H1 (cell line): ENCODE results near the gene NIPAL4. TPM values are rescaled to one million over a fixed set of nuclear protein-coding genes. Genes with fewer than 3 reads are reported as not detected.

Experiments used
- CTCF ChIA-PET: fragments of 300-600 bp; sonication (Branson Sonifier 250); formaldehyde crosslinking; loops from one replicate; lab custom pipeline; 2021; ENCODE audit not compliant: partially characterized antibody; lab: Charles Lee
- POLR2A ChIA-PET: fragments of 300-600 bp; sonication (Branson Sonifier 250); formaldehyde crosslinking; loops from one replicate; lab custom pipeline; 2021; ENCODE audit warnings: inconsistent platforms; ENCODE audit not compliant: partially characterized antibody; lab: Charles Lee
- DNase-seq, 2 experiments: peaks; one replicate each; pipeline versions ENCODE4 v3.0.0 to v3.0.0-alpha.2; 2010 to 2022; ENCODE audit warnings: low spot score in 2 of 2, low read depth in 1 of 2, mixed read lengths in 1 of 2
- FAIRE-seq: peaks from 2 replicates; lab custom pipeline; 2011; peaks lifted over from hg19 to GRCh38; lab: Jason Lieb, UNC
- H2AFZ ChIP-seq: 2 replicates; pipeline ENCODE4 v1.8.1; 2012; ENCODE audit warnings: low read length, inconsistent platforms
- H2AK5ac ChIP-seq: 2 replicates; pipeline ENCODE4 v1.6.1; 2013; ENCODE audit warnings: low read depth, low read length
- H2BK120ac ChIP-seq: replicated peaks from 2 replicates; pipeline ENCODE3; 2013; ENCODE audit warnings: low read depth, low read length, inconsistent platforms
- H2BK12ac ChIP-seq: 2 replicates; pipeline ENCODE4 v1.6.1; 2013; ENCODE audit warnings: low read depth, low read length
- H2BK15ac ChIP-seq: 2 replicates; pipeline ENCODE4 v1.6.1; 2013; ENCODE audit warnings: low read length
- H2BK20ac ChIP-seq: 2 replicates; pipeline ENCODE4 v1.6.1; 2013; ENCODE audit warnings: low read length
- H2BK5ac ChIP-seq: 2 replicates; pipeline ENCODE4 v1.6.1; 2013; ENCODE audit warnings: low read depth, low read length
- H3K14ac ChIP-seq: 2 replicates; pipeline ENCODE4 v1.6.1; 2013; ENCODE audit warnings: inconsistent platforms; ENCODE audit not compliant: insufficient read length
- H3K18ac ChIP-seq: 2 replicates; pipeline ENCODE4 v1.6.1; 2013; ENCODE audit warnings: low read length; ENCODE audit errors: extremely low read depth
- H3K23ac ChIP-seq: 2 replicates; pipeline ENCODE4 v1.6.1; 2013; ENCODE audit warnings: inconsistent platforms; ENCODE audit not compliant: insufficient read length
- H3K23me2 ChIP-seq: 2 replicates; pipeline ENCODE4 v1.6.1; 2013; ENCODE audit warnings: low read depth, low read length
- H3K27ac ChIP-seq: 2 replicates; pipeline ENCODE4 v1.6.1; 2011; ENCODE audit warnings: low read depth, low read length, inconsistent platforms
- H3K27me3 ChIP-seq, 4 experiments: replicated peaks in 1 of 4; 1 replicate in 1 of 4; 2 replicates in 3 of 4; pipeline versions ENCODE4 v1.6.1 to v1.8.1; 2011 to 2013; ENCODE audit warnings: low read length in 3 of 4, mild to moderate bottlenecking in 3 of 4, inconsistent platforms in 2 of 4, mixed read lengths in 2 of 4, moderate library complexity in 1 of 4; ENCODE audit not compliant: control insufficient read depth in 3 of 4, insufficient read depth in 3 of 4; ENCODE audit errors: extremely low read depth in 1 of 4
- H3K36me3 ChIP-seq, 4 experiments: 2 replicates each; pipeline versions ENCODE4 v1.6.1 to v1.8.1; 2011 to 2013; ENCODE audit warnings: mild to moderate bottlenecking in 4 of 4, low read length in 3 of 4, moderate library complexity in 2 of 4, control low read depth in 1 of 4, inconsistent platforms in 1 of 4; ENCODE audit not compliant: insufficient read depth in 4 of 4, control insufficient read depth in 2 of 4
- H3K4ac ChIP-seq: replicated peaks from 2 replicates; pipeline ENCODE3; 2013; ENCODE audit warnings: low read length, low read depth, mixed read lengths, inconsistent platforms; ENCODE audit not compliant: insufficient read length
- H3K4me1 ChIP-seq, 4 experiments: replicated peaks in 1 of 4; 1 replicate in 1 of 4; 2 replicates in 3 of 4; pipeline versions ENCODE4 v1.6.1 to v1.8.1; 2011 to 2013; ENCODE audit warnings: low read length in 3 of 4, inconsistent platforms in 2 of 4, mixed read lengths in 1 of 4; ENCODE audit not compliant: insufficient read depth in 4 of 4, control insufficient read depth in 3 of 4
- H3K4me2 ChIP-seq, 2 experiments: 2 replicates each; pipeline versions ENCODE4 v1.6.1 to v1.8.1; 2011 to 2013; ENCODE audit warnings: low read depth in 2 of 2, low read length in 2 of 2, control low read depth in 1 of 2, inconsistent platforms in 1 of 2, mild to moderate bottlenecking in 1 of 2; ENCODE audit not compliant: insufficient read depth in 1 of 2
- H3K4me3 ChIP-seq, 4 experiments: fragments of 200-600, 300-600 bp in 1 of 4; sonication (generic), shearing (Covaris generic), sonication (Bioruptor Twin) in 1 of 4; 2 replicates each; pipeline versions ENCODE4 v1.5.1 to v1.8.1; 2011 to 2016; ENCODE audit warnings: low read length in 4 of 4, low read depth in 3 of 4, control low read depth in 2 of 4, inconsistent platforms in 2 of 4, mild to moderate bottlenecking in 2 of 4, mixed read lengths in 1 of 4, moderate library complexity in 1 of 4; ENCODE audit not compliant: insufficient read depth in 2 of 4; ENCODE audit errors: extremely low read depth in 1 of 4
- H3K56ac ChIP-seq: replicated peaks from 2 replicates; pipeline ENCODE3; 2013; ENCODE audit warnings: low read depth, mild to moderate bottlenecking, mixed read lengths, low read length, inconsistent platforms; ENCODE audit not compliant: insufficient read length
- H3K79me1 ChIP-seq: 2 replicates; pipeline ENCODE4 v1.6.1; 2013; ENCODE audit warnings: low read depth, low read length, control low read depth
- H3K79me2 ChIP-seq, 2 experiments: 2 replicates each; pipeline versions ENCODE4 v1.6.1 to v1.8.1; 2012 to 2013; ENCODE audit warnings: low read length in 2 of 2, mild to moderate bottlenecking in 2 of 2, inconsistent platforms in 1 of 2; ENCODE audit not compliant: insufficient read depth in 2 of 2, control insufficient read depth in 1 of 2
- H3K9ac ChIP-seq, 4 experiments: replicated peaks in 1 of 4; 1 replicate in 1 of 4; 2 replicates in 3 of 4; pipeline versions ENCODE4 v1.6.1 to v1.8.1; 2011 to 2013; ENCODE audit warnings: low read depth in 3 of 4, low read length in 3 of 4, control low read depth in 2 of 4, mild to moderate bottlenecking in 2 of 4, moderate library complexity in 2 of 4, inconsistent platforms in 1 of 4; ENCODE audit errors: extremely low read depth in 1 of 4
- H3K9me3 ChIP-seq, 2 experiments: 2 replicates each; pipeline versions ENCODE4 v1.6.1 to v1.8.1; 2012 to 2013; ENCODE audit warnings: mild to moderate bottlenecking in 2 of 2, moderate library complexity in 2 of 2, control low read depth in 1 of 2, inconsistent platforms in 1 of 2, low read depth in 1 of 2, low read length in 1 of 2, mixed read lengths in 1 of 2; ENCODE audit not compliant: insufficient read depth in 2 of 2
- H4K20me1 ChIP-seq, 2 experiments: replicated peaks in 1 of 2; 2 replicates each; pipeline versions ENCODE3 to v1.8.1; 2011 to 2013; ENCODE audit warnings: inconsistent platforms in 2 of 2, low read length in 2 of 2, mild to moderate bottlenecking in 1 of 2; ENCODE audit not compliant: insufficient read depth in 2 of 2, control insufficient read depth in 1 of 2
- H4K5ac ChIP-seq: 2 replicates; pipeline ENCODE4 v1.6.1; 2013; ENCODE audit warnings: low read length, low read depth, mixed read lengths, inconsistent platforms; ENCODE audit not compliant: insufficient read length
- H4K8ac ChIP-seq: 2 replicates; pipeline ENCODE4 v1.8.0; 2013; ENCODE audit warnings: mild to moderate bottlenecking, moderate library complexity, low read length, inconsistent platforms; ENCODE audit not compliant: insufficient read depth; ENCODE audit errors: extremely low read depth
- H4K91ac ChIP-seq: replicated peaks from 2 replicates; pipeline ENCODE3; 2013; ENCODE audit warnings: low read length, mixed read lengths, inconsistent platforms; ENCODE audit not compliant: insufficient read length
- ASH2L ChIP-seq: fragments of 200-600, 300-600 bp; sonication (generic); IDR thresholded peaks from one replicate; pipeline ENCODE4 v1.7.1; 2017; ENCODE audit warnings: low read length
- BACH1 ChIP-seq: IDR thresholded peaks from 2 replicates; pipeline ENCODE4 v1.6.1; 2012; ENCODE audit warnings: low read length, improper control_type of control experiment
- CHD2 ChIP-seq: IDR thresholded peaks from 2 replicates; pipeline ENCODE4 v1.6.1; 2012; ENCODE audit warnings: low read length, improper control_type of control experiment
- KDM1A ChIP-seq: fragments of 200-600, 300-600 bp; sonication (generic); IDR thresholded peaks from 2 replicates; pipeline ENCODE4 v1.7.1; 2016; ENCODE audit warnings: mild to moderate bottlenecking, low read length, borderline replicate concordance
- RBBP5 ChIP-seq: IDR thresholded peaks from 2 replicates; pipeline ENCODE4 v1.7.1; 2012; ENCODE audit warnings: low read depth, mild to moderate bottlenecking, inconsistent platforms, low read length, moderate library complexity, borderline replicate concordance
- SAP30 ChIP-seq: fragments of 300-600 bp; sonication (generic); IDR thresholded peaks from 2 replicates; pipeline ENCODE4 v1.7.1; 2012; ENCODE audit warnings: low read length, moderate library complexity, mild to moderate bottlenecking, inconsistent platforms; ENCODE audit not compliant: insufficient read depth, insufficient replicate concordance
- SP2 ChIP-seq: IDR thresholded peaks from 2 replicates; pipeline ENCODE4 v1.6.1; 2012; ENCODE audit warnings: mild to moderate bottlenecking, low read length, inconsistent platforms
- SP4 ChIP-seq: IDR thresholded peaks from 2 replicates; pipeline ENCODE4 v1.6.1; 2012; ENCODE audit warnings: low read length, inconsistent platforms
- SRF ChIP-seq: IDR thresholded peaks from 2 replicates; pipeline ENCODE4 v1.6.1; 2011; ENCODE audit warnings: mild to moderate bottlenecking, low read depth, low read length, moderate library complexity
- TAF1 ChIP-seq: IDR thresholded peaks from 2 replicates; pipeline ENCODE4 v1.6.1; 2011; ENCODE audit warnings: mild to moderate bottlenecking, low read depth, low read length
- YY1 ChIP-seq: IDR thresholded peaks from 2 replicates; pipeline ENCODE4 v1.6.1; 2011; ENCODE audit warnings: low read depth, mild to moderate bottlenecking, low read length
- ZNF274 ChIP-seq: IDR thresholded peaks from 2 replicates; pipeline ENCODE4 v1.7.0; 2012; ENCODE audit warnings: low read length, borderline replicate concordance; ENCODE audit errors: extremely low read depth
- WGBS, 2 experiments: shearing (Covaris generic) in 1 of 2; methylation state at CpG; one replicate each; pipeline versions ENCODE4 v1.1.6 to v1.1.7; 2013 to 2015; ENCODE audit warnings: low lambda C conversion rate in 2 of 2, mixed read lengths in 2 of 2, inconsistent platforms in 1 of 2, low coverage in 1 of 2, missing lambda C conversion rate in 1 of 2; ENCODE audit not compliant: insufficient replicate concordance in 2 of 2, insufficient coverage in 1 of 2, insufficient read length in 1 of 2; ENCODE audit errors: extremely low coverage in 1 of 2, missing lambda C conversion rate in 1 of 2; 5-methylcytosine and 5-hydroxymethylcytosine counted together
- polyA plus RNA-seq, 7 experiments: library from polyadenylated mRNA; depleted of rRNA in 3 of 7; stranded (reverse) in 5 of 7; unstranded in 2 of 7; fragments of >200 nt in 5 of 7; fragments of 200-250 nt in 2 of 7; gene quantifications; 1 replicate in 5 of 7; 2 replicates in 1 of 7; 4 replicates in 1 of 7; pipeline versions ENCODE4 v1.2.1 to v1.2.3, GENCODE V29; 2011 to 2013; ENCODE audit warnings: missing spikeins in 2 of 7, mixed read lengths in 2 of 7
- total RNA-seq: library from RNA; stranded (reverse); fragmentation: NEBNext Ultra II Directional; extraction: Animal tissue kit (Norgen Biotek cat#: 25700); gene quantifications from 2 replicates; pipeline ENCODE4 v1.2.1, GENCODE V29; 2021
- TF ChIP-seq, protein P1 (sequence below): IDR thresholded peaks from 2 replicates; pipeline ENCODE4 v1.6.1; 2012; ENCODE audit warnings: inconsistent platforms

NIPAL4 gene
- total and polyA plus RNA-seq, 2 of the 8 experiments (the other 6 are each of a cell fraction or from before 2014, with no cell fraction given), result 0.09 to 0.20 TPM

DNA sequence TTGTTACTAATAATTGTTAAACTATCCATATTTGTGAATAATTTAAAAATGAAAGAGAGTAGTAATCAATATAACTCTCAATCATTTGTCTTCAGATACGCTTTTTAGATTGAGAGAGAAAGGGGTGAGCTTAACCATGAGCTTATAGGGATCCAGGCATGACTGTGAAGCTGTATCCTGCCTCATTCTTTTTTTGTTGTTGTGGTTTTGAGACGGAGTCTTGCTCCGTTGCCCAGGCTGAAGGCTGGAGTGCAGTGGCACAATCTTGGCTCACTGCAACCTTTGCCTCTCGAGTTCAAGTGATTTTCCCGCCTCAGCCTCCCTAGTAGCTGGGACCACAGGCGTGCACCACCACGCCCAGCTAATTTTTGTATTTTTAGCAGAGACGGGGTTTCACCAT, 44.0 kb downstream of the NIPAL4 start:
- H4K5ac ChIP-seq, result no peak overlapping the region
- no peaks in the 10 kb centered on the region for H3K27me3 ChIP-seq
- H3K27ac ChIP-seq, result no peak overlapping the region
- H2AFZ ChIP-seq, result no peak overlapping the region
- DNase-seq (no peak), FAIRE-seq (no peak)
- H4K8ac ChIP-seq, result no peak overlapping the region
- POLR2A ChIA-PET, result no interaction called here
- no peak overlapping the region for H3K4ac ChIP-seq
- H3K79me2 ChIP-seq, result no peaks in the 10 kb centered on the region
- no peak overlapping the region for H3K14ac ChIP-seq
- no peak overlapping the region for H2BK12ac ChIP-seq
- H4K91ac ChIP-seq, result no peak overlapping the region
- no peak overlapping the region for H2BK5ac ChIP-seq
- H3K18ac ChIP-seq, result no peak overlapping the region
- no peak overlapping the region for H3K9ac ChIP-seq
- no peak overlapping the region for H3K4me2 ChIP-seq
- H2AK5ac ChIP-seq, result no peak overlapping the region
- CTCF ChIA-PET, result interaction anchor here (0.8 to 1.4 kb wide), 2 partner anchors 33 to 125 kb away, joined by 3 read pairs; no protein-coding TSS in a partner anchor
- no peak overlapping the region for H2BK120ac ChIP-seq
- no peaks in the 10 kb centered on the region; a peak in 2 of 8 replicates for H3K36me3 ChIP-seq
- H3K4me3 ChIP-seq, result no peak overlapping the region
- H3K56ac ChIP-seq, result no peak overlapping the region
- no peaks in the 10 kb centered on the region for H3K9me3 ChIP-seq
- no peak overlapping the region for H3K23ac ChIP-seq
- H3K23me2 ChIP-seq, result no peaks in the 10 kb centered on the region
- H3K4me1 ChIP-seq, result no peaks in the 10 kb centered on the region; a peak in 1 of 7 replicates
- H3K79me1 ChIP-seq, result no peaks in the 10 kb centered on the region
- H2BK15ac ChIP-seq, result no peak overlapping the region
- WGBS, 2 experiments, result 95% methylated on average over 8 of the region's 8 CpGs; no CpG with 5 or more reads in 1 of the 2 experiments
- no peaks in the 10 kb centered on the region for H4K20me1 ChIP-seq
- no peak overlapping the region for H2BK20ac ChIP-seq
- TF ChIP-seq SAP30, result no peak
- no peak for TF ChIP-seq ASH2L
- TF ChIP-seq RBBP5, result no peak
- no peak for TF ChIP-seq SRF
- TF ChIP-seq CHD2, result no peak
- no peak for TF ChIP-seq SP4
- TF ChIP-seq SP2, result no peak
- TF ChIP-seq BACH1, result no peak
- no peak for TF ChIP-seq TAF1
- no peak for TF ChIP-seq YY1
- TF ChIP-seq ZNF274, result no peak
- TF ChIP-seq KDM1A, result no peak
- TF ChIP-seq, protein P1, sequence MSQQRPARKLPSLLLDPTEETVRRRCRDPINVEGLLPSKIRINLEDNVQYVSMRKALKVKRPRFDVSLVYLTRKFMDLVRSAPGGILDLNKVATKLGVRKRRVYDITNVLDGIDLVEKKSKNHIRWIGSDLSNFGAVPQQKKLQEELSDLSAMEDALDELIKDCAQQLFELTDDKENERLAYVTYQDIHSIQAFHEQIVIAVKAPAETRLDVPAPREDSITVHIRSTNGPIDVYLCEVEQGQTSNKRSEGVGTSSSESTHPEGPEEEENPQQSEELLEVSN, result no peak
